GM20431 (cell line): ENCODE results near the gene RFX7.

Source experiments
- in situ Hi-C: fragments of 300-500 bp; cut with MseI, MboI; formaldehyde crosslinking; loops from one replicate; pipeline ENCODE4 v1.15.0; 2020; ENCODE audit warnings: low sequenced_read_pairs; ENCODE audit not compliant: unreplicated experiment

RFX7 gene

GRCh38 chr15:56244811-56245576 lies 1.3 kb upstream of the RFX7 start:
- in situ Hi-C loops, result no loop called here

- in situ Hi-C loops, result no loop called here
Measured at GRCh38 chr15:56244038-56244810, 545 bp upstream of the RFX7 start.

- in situ Hi-C loops, result no loop called here
Measured at GRCh38 chr15:56242576-56243162, 1.0 kb downstream of the RFX7 start.

GRCh38 chr15:56241374-56242105 lies 2.1 kb downstream of the RFX7 start:
- in situ Hi-C loops, result no loop called here

- in situ Hi-C loops, result no loop called here
Measured at GRCh38 chr15:56240390-56240789, 3.3 kb downstream of the RFX7 start.

- in situ Hi-C loops, result no loop called here
Measured at GRCh38 chr15:56236197-56236596, 7.5 kb downstream of the RFX7 start.

GRCh38 chr15:56234804-56235203 lies 8.9 kb downstream of the RFX7 start:
- in situ Hi-C loops, result no loop called here

- in situ Hi-C loops, result no loop called here
Measured at GRCh38 chr15:56233549-56233948, 10.1 kb downstream of the RFX7 start.

- in situ Hi-C loops, result no loop called here
Measured at GRCh38 chr15:56232058-56232457, 11.6 kb downstream of the RFX7 start.

GRCh38 chr15:56228854-56229253 lies 14.8 kb downstream of the RFX7 start:
- in situ Hi-C loops, result no loop called here

- in situ Hi-C loops, result no loop called here
Measured at GRCh38 chr15:56228352-56228751, 15.3 kb downstream of the RFX7 start.

GRCh38 chr15:56227780-56228179 lies 15.9 kb downstream of the RFX7 start:
- in situ Hi-C loops, result no loop called here

GRCh38 chr15:56227306-56227705 lies 16.4 kb downstream of the RFX7 start:
- in situ Hi-C loops, result no loop called here

- in situ Hi-C loops, result no loop called here
Measured at GRCh38 chr15:56225520-56225919, 18.2 kb downstream of the RFX7 start.

- in situ Hi-C loops, result no loop called here
Measured at GRCh38 chr15:56222302-56222701, 21.4 kb downstream of the RFX7 start.

GRCh38 chr15:56217341-56217740 lies 26.3 kb downstream of the RFX7 start:
- in situ Hi-C loops, result no loop called here

- in situ Hi-C loops, result no loop called here
Measured at GRCh38 chr15:56215769-56216168, 27.9 kb downstream of the RFX7 start.

- in situ Hi-C loops, result no loop called here
Measured at GRCh38 chr15:56211960-56212550, 31.6 kb downstream of the RFX7 start.

GRCh38 chr15:56211064-56211463 lies 32.6 kb downstream of the RFX7 start:
- in situ Hi-C loops, result no loop called here

GRCh38 chr15:56208641-56209155 lies 35.0 kb downstream of the RFX7 start:
- in situ Hi-C loops, result no loop called here
